NCI-H128 (cell line): Measurements from ENCODE around the gene C2orf42.
"Not testable (repeated sequence)": the region's sequence is repeated elsewhere in the genome, so short reads cannot be mapped to it uniquely, and the experiment has no call there.

Experiments
- DNase-seq: peaks from one replicate; lab custom pipeline; 2025; ENCODE audit not compliant: unreplicated experiment; lab: John Stamatoyannopoulos, UW

Gene C2orf42

GRCh38 chr2:70173520-70173919 is 17.3 kb downstream of the C2orf42 start:
- no peak for DNase-seq

GRCh38 chr2:70169654-70170245 is 21.1 kb downstream of the C2orf42 start:
- DNase-seq: not testable (repeated sequence)

- DNase-seq: no peak
Measured at GRCh38 chr2:70161069-70161534, 29.7 kb downstream of the C2orf42 start.

- no peak for DNase-seq
Measured at GRCh38 chr2:70160545-70160944, 30.3 kb downstream of the C2orf42 start.

GRCh38 chr2:70149130-70149686 is 41.6 kb downstream of the C2orf42 start:
- DNase-seq: not testable (repeated sequence)

- DNase-seq: not testable (repeated sequence)
Measured at GRCh38 chr2:70148211-70148760, 42.5 kb downstream of the C2orf42 start.

- DNase-seq: no peak
Measured at GRCh38 chr2:70145851-70146739, 44.7 kb downstream of the C2orf42 start.

- DNase-seq: no peak
Measured at GRCh38 chr2:70145144-70145490, 45.7 kb downstream of the C2orf42 start.

GRCh38 chr2:70144443-70145143 is 46.2 kb downstream of the C2orf42 start:
- no peak for DNase-seq

GRCh38 chr2:70143314-70144150 is 47.3 kb downstream of the C2orf42 start:
- DNase-seq: peak; percentile 7

GRCh38 chr2:70142590-70143313 is 48.1 kb downstream of the C2orf42 start:
- peak; percentile 98 for DNase-seq

GRCh38 chr2:70141902-70142589 is 48.8 kb downstream of the C2orf42 start:
- DNase-seq: peak; percentile 28

- peak; percentile 32 for DNase-seq
Measured at GRCh38 chr2:70141212-70141901, 49.5 kb downstream of the C2orf42 start.

- DNase-seq: no peak
Measured at GRCh38 chr2:70140791-70141211, 50.0 kb downstream of the C2orf42 start.

GRCh38 chr2:70134323-70134983 is 56.4 kb downstream of the C2orf42 start:
- DNase-seq: not testable (repeated sequence)

GRCh38 chr2:70133491-70134322 is 57.1 kb downstream of the C2orf42 start:
- DNase-seq: peak; percentile 48

GRCh38 chr2:70133127-70133452 is 57.7 kb downstream of the C2orf42 start:
- no peak for DNase-seq
